Measurements from ENCODE around the gene CSGALNACT2. TPM values are rescaled to one million over a fixed set of nuclear protein-coding genes. Genes with fewer than 3 reads are reported as not detected.

The CSGALNACT2 gene
- total and polyA plus RNA-seq, 4 experiments from 2014 or later, result 21.1 to 48.2 (median 34.4) TPM

GRCh38 chr10:43205681-43206390 lies 67.6 kb downstream of the CSGALNACT2 start:
- no peak overlapping the region for H3K4me3 Mint-ChIP-seq
- Histone ChIP-seq H3K4me3 (ENCODE audit: low read length in 2 of 2) (no peak overlapping the region), H3K36me3 (ENCODE audit: insufficient read depth, low read length) (no peaks in the 10 kb centered on the region), H3K27me3 (ENCODE audit: insufficient read depth, low read length) (no peaks in the 10 kb centered on the region), H3K4me1 (ENCODE audit: insufficient read depth, low read length) (peaks cover 8% of the 10 kb centered on the region), H3K27ac (ENCODE audit: low read depth, low read length) (no peak overlapping the region), H3K9me3 (ENCODE audit: control insufficient read depth in 1 of 2, low read length in 2 of 2) (no peaks in the 10 kb centered on the region)
- ChIA-PET POLR2A (ENCODE audit: partially characterized antibody) (interaction anchor here (1.4 to 1.5 kb wide), 2 partner anchors 67 to 68 kb away, joined by 3 to 6 read pairs; partner anchors contain the start of gene CSGALNACT2), CTCF (ENCODE audit: partially characterized antibody) (interaction anchor here (0.6 to 3.6 kb wide), 23 partner anchors 8 to 389 kb away, joined by 3 to 20 read pairs (median 4); no protein-coding TSS in a partner anchor)
- no peak for DNase-seq
- H3K9me3 Mint-ChIP-seq, result no peaks in the 10 kb centered on the region
- H3K27me3 Mint-ChIP-seq, result no peaks in the 10 kb centered on the region
- intact Hi-C loops (cut with micrococcal nuclease), result loop anchor here (1.0 to 10.0 kb wide), 3 partner anchors 49 to 142 kb away; no protein-coding TSS in a partner anchor
- H3K27ac Mint-ChIP-seq, result peak overlapping the region in 1 of 7 donors; percentile 66
- H3K36me3 Mint-ChIP-seq, result no peaks in the 10 kb centered on the region
- H3K4me1 Mint-ChIP-seq, result peaks cover 0 to 10% (median 2%) of the 10 kb centered on the region in 4 donors

GRCh38 chr10:43206391-43207235 lies 68.4 kb downstream of the CSGALNACT2 start:
- H3K9me3 ChIP-seq (ENCODE audit: control insufficient read depth in 1 of 2, low read length in 2 of 2), result no peaks in the 10 kb centered on the region
- ChIA-PET CTCF (ENCODE audit: partially characterized antibody) (interaction anchor here (0.8 to 3.6 kb wide), 2 partner anchors 86 to 142 kb away, joined by 3 to 20 read pairs; no protein-coding TSS in a partner anchor), POLR2A (ENCODE audit: partially characterized antibody) (no interaction called here)

GRCh38 chr10:43208147-43209073 lies 70.2 kb downstream of the CSGALNACT2 start:
- Mint-ChIP-seq H3K4me3 (no peak overlapping the region), H3K9me3 (no peaks in the 10 kb centered on the region), H3K27ac (no peak overlapping the region), H3K36me3 (no peaks in the 10 kb centered on the region), H3K4me1 (peaks cover 0 to 5% (median 1%) of the 10 kb centered on the region in 4 donors), H3K27me3 (no peaks in the 10 kb centered on the region)
- no peaks in the 10 kb centered on the region for H3K27me3 ChIP-seq (ENCODE audit: insufficient read depth, low read length)
- intact Hi-C loops (cut with micrococcal nuclease), result loop anchor here (10.0 kb wide), 2 partner anchors 46 to 76 kb away; no protein-coding TSS in a partner anchor
- H3K9me3 ChIP-seq (ENCODE audit: control insufficient read depth in 1 of 2, low read length in 2 of 2), result no peaks in the 10 kb centered on the region
- H3K36me3 ChIP-seq (ENCODE audit: insufficient read depth, low read length), result no peaks in the 10 kb centered on the region
- CTCF ChIA-PET (ENCODE audit: partially characterized antibody), result interaction anchor here (1.2 to 1.5 kb wide), 3 partner anchors 11 to 254 kb away, joined by 3 read pairs; no protein-coding TSS in a partner anchor
- POLR2A ChIA-PET (ENCODE audit: partially characterized antibody), result no interaction called here
- H3K4me3 ChIP-seq (ENCODE audit: low read length in 2 of 2), result no peak overlapping the region
- no peak for DNase-seq
- no peak overlapping the region for H3K27ac ChIP-seq (ENCODE audit: low read depth, low read length)
- peaks cover 4% of the 10 kb centered on the region for H3K4me1 ChIP-seq (ENCODE audit: insufficient read depth, low read length)

More at GRCh38 chr10:43206391-43207235, 68.4 kb downstream of the CSGALNACT2 start:
- no peak overlapping the region for H3K27ac ChIP-seq (ENCODE audit: low read depth, low read length)
- Mint-ChIP-seq H3K4me3 (no peak overlapping the region), H3K36me3 (no peaks in the 10 kb centered on the region), H3K4me1 (peaks cover 0 to 10% (median 2%) of the 10 kb centered on the region in 4 donors), H3K9me3 (no peaks in the 10 kb centered on the region), H3K27ac (peak overlapping the region in 2 of 7 donors; percentile 17 to 77), H3K27me3 (no peaks in the 10 kb centered on the region)
- no peaks in the 10 kb centered on the region for H3K27me3 ChIP-seq (ENCODE audit: insufficient read depth, low read length)
- H3K4me1 ChIP-seq (ENCODE audit: insufficient read depth, low read length), result peaks cover 8% of the 10 kb centered on the region
- no peaks in the 10 kb centered on the region for H3K36me3 ChIP-seq (ENCODE audit: insufficient read depth, low read length)
- intact Hi-C loops (cut with micrococcal nuclease), result loop anchor here (10.0 kb wide), 2 partner anchors 48 to 78 kb away; no protein-coding TSS in a partner anchor
- DNase-seq, result no peak
- H3K4me3 ChIP-seq (ENCODE audit: low read length in 2 of 2), result no peak overlapping the region

GRCh38 chr10:43209074-43209455 lies 70.8 kb downstream of the CSGALNACT2 start:
- peaks cover 0 to 5% (median 1%) of the 10 kb centered on the region in 4 donors for H3K4me1 Mint-ChIP-seq
- intact Hi-C loops (cut with micrococcal nuclease), result loop anchor here (10.0 kb wide), 2 partner anchors 46 to 76 kb away; no protein-coding TSS in a partner anchor
- DNase-seq, result no peak
- POLR2A ChIA-PET (ENCODE audit: partially characterized antibody), result interaction anchor here (1.0 kb wide), 1 partner anchor 13 kb away, joined by 4 read pairs; no protein-coding TSS in a partner anchor
- Histone ChIP-seq H3K9me3 (ENCODE audit: control insufficient read depth in 1 of 2, low read length in 2 of 2) (no peaks in the 10 kb centered on the region), H3K4me3 (ENCODE audit: low read length in 2 of 2) (no peak overlapping the region), H3K36me3 (ENCODE audit: insufficient read depth, low read length) (no peaks in the 10 kb centered on the region), H3K4me1 (ENCODE audit: insufficient read depth, low read length) (peaks cover 4% of the 10 kb centered on the region), H3K27ac (ENCODE audit: low read depth, low read length) (no peak overlapping the region), H3K27me3 (ENCODE audit: insufficient read depth, low read length) (no peaks in the 10 kb centered on the region)
- no peaks in the 10 kb centered on the region for H3K27me3 Mint-ChIP-seq
- H3K27ac Mint-ChIP-seq, result no peak overlapping the region
- CTCF ChIA-PET (ENCODE audit: partially characterized antibody), result interaction anchor here (1.2 to 1.5 kb wide), 3 partner anchors 11 to 254 kb away, joined by 3 read pairs; no protein-coding TSS in a partner anchor
- H3K36me3 Mint-ChIP-seq, result no peaks in the 10 kb centered on the region
- no peak overlapping the region for H3K4me3 Mint-ChIP-seq
- H3K9me3 Mint-ChIP-seq, result no peaks in the 10 kb centered on the region

- peaks cover 0 to 5% (median 1%) of the 10 kb centered on the region in 4 donors for H3K4me1 Mint-ChIP-seq
- DNase-seq, result no peak
- H3K27me3 ChIP-seq (ENCODE audit: insufficient read depth, low read length), result no peaks in the 10 kb centered on the region
- POLR2A ChIA-PET (ENCODE audit: partially characterized antibody), result interaction anchor here (1.0 kb wide), 1 partner anchor 12 kb away, joined by 4 read pairs; no protein-coding TSS in a partner anchor
- intact Hi-C loops (cut with micrococcal nuclease), result loop anchor here (10.0 kb wide), 2 partner anchors 45 to 75 kb away; no protein-coding TSS in a partner anchor
- no peak overlapping the region for H3K27ac Mint-ChIP-seq
- H3K36me3 Mint-ChIP-seq, result no peaks in the 10 kb centered on the region
- H3K36me3 ChIP-seq (ENCODE audit: insufficient read depth, low read length), result no peaks in the 10 kb centered on the region
- H3K9me3 ChIP-seq (ENCODE audit: control insufficient read depth in 1 of 2, low read length in 2 of 2), result no peaks in the 10 kb centered on the region
- no peaks in the 10 kb centered on the region for H3K9me3 Mint-ChIP-seq
- CTCF ChIA-PET (ENCODE audit: partially characterized antibody), result interaction anchor here (1.4 to 1.5 kb wide), 2 partner anchors 140 to 253 kb away, joined by 3 read pairs; no protein-coding TSS in a partner anchor
- H3K4me3 ChIP-seq (ENCODE audit: low read length in 2 of 2), result no peak overlapping the region
- H3K4me3 Mint-ChIP-seq, result no peak overlapping the region
- no peaks in the 10 kb centered on the region for H3K27me3 Mint-ChIP-seq
- H3K27ac ChIP-seq (ENCODE audit: low read depth, low read length), result no peak overlapping the region
- peaks cover 4% of the 10 kb centered on the region for H3K4me1 ChIP-seq (ENCODE audit: insufficient read depth, low read length)
Observed at GRCh38 chr10:43209651-43210141, 71.5 kb downstream of the CSGALNACT2 start.

- Histone ChIP-seq H3K4me3 (ENCODE audit: low read length in 2 of 2) (no peak overlapping the region), H3K9me3 (ENCODE audit: control insufficient read depth in 1 of 2, low read length in 2 of 2) (no peaks in the 10 kb centered on the region), H3K36me3 (ENCODE audit: insufficient read depth, low read length) (no peaks in the 10 kb centered on the region), H3K27me3 (ENCODE audit: insufficient read depth, low read length) (no peaks in the 10 kb centered on the region), H3K27ac (ENCODE audit: low read depth, low read length) (no peak overlapping the region), H3K4me1 (ENCODE audit: insufficient read depth, low read length) (no peaks in the 10 kb centered on the region)
- no peak overlapping the region for H3K27ac Mint-ChIP-seq
- no peaks in the 10 kb centered on the region for H3K27me3 Mint-ChIP-seq
- no peak for DNase-seq
- no peaks in the 10 kb centered on the region for H3K36me3 Mint-ChIP-seq
- no peaks in the 10 kb centered on the region for H3K9me3 Mint-ChIP-seq
- ChIA-PET CTCF (ENCODE audit: partially characterized antibody) (interaction anchor here (0.6 kb wide), 1 partner anchor 147 kb away, joined by 4 read pairs; no protein-coding TSS in a partner anchor), POLR2A (ENCODE audit: partially characterized antibody) (no interaction called here)
- H3K4me1 Mint-ChIP-seq, result no peaks in the 10 kb centered on the region
- H3K4me3 Mint-ChIP-seq, result no peak overlapping the region
- intact Hi-C loops (cut with micrococcal nuclease), result no loop called here
Observed at GRCh38 chr10:43210556-43210955, 72.3 kb downstream of the CSGALNACT2 start.

All from CD4-positive, alpha-beta memory T cell (primary cell).